ENCODE results near the gene OTULINL. TPM values are rescaled to one million over a fixed set of nuclear protein-coding genes. Genes with fewer than 3 reads are reported as not detected.

OTULINL gene
- total RNA-seq, 6 experiments from 2014 or later, result 9.3 to 25.7 (median 21.7) TPM

DNA sequence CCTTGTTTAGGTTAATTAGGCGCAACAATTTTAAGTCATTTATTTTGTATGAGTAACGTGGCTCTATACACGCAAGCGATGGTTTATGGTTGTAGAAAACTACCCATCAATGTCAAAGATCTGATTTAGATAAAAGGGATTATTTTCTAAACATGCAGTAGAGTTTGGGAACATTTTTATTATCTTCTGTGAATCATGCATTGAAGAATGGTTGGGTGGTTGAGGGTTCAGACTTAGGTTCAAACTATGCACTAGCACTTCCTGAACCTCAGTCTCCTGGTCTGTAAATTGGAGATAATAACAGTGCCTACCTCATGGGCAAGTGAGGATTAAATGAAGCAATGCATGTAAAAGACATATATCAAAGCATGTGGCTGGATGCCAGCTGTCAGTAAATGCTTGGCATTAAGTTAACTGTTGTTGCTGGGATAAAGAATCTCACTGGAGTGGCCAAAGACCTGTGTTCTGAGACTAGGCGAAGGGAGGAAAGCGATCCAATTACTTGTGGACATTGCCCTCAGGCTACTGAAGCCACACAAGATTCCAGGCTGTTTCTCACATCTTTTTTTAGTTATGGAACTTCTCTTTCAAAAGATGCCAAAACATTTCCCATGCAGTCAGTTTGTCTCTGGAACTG, 1.1 kb upstream of the OTULINL start:
- Mint-ChIP-seq H3K4me1 (ENCODE audit: low read depth) (peaks cover 35% of the 10 kb centered on the region), H3K9me3 (peaks cover 7% of the 10 kb centered on the region), H3K27me3 (ENCODE audit: insufficient read depth) (peaks cover 43% of the 10 kb centered on the region), H3K36me3 (ENCODE audit: low read depth) (peaks cover 22% of the 10 kb centered on the region; the same call in 1 of the 2 replicates), H3K27ac (peak overlapping the region; percentile 81), H3K4me3 (peak overlapping the region; percentile 82)
- no peak for TF ChIP-seq CTCF (IDR thresholded peaks at IDR 0.05)
- peak; percentile 92 for DNase-seq

DNA sequence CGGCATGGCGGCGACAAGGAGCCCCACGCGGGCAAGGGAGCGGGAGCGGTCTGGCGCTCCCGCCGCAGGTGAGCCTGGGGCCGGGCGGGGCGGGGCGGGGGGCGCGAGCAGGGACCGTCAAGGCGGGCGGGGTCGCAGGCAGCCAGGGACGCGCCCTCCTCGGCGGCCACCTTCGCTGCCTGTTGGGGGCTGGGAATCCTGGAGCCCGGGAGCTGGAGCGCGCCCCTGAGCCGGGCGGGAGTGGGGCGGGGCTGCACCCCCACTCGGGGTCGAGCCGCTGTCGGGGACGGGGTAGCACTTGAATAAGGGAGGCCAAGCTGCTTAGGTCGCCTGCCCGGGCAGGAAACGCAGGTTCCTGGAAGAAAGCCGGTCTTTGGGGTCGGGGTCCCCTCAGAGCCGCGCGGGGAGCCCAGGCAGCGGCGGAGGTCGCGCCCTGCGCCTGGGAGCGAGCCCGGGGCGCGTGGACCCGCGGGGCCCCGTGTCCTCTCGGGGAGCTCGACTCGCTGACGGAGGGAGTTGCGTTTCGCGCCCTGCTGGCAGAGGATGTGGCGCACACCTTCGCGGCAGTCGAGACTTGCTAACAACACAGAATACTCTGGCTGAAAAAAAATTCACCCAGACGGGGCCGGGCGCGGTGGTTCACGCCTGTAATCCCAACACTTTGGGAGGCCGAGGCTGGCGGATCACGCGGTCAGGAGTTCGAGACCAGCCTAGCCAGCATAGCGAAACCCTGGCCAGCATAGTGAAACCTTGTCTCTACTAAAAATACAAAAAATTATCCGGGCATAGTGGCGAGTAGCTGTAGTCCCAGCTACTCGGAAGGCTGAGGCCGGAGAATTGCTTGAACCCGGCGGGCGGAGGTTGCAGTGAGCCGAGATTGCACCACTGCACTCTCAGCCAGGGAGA, 552 bp downstream of the OTULINL start:
- no peak overlapping the region for H3K27ac Mint-ChIP-seq

DNA sequence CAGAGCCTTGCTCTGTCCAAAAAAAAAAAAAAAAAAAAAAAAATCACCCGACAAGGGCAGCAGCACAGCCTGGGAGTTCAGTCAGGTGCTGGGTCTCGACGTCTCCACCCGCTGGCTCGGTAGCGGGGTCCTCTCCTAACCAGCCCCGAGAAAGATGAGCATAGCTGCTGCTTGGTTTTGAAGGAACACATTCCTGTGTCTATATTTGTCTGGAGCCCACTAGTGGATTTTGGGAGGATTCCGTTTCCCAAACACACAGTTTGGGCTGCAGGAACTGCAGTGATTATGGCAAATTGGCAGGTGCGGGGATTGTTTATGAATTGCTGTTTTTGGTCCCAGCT, 1.2 kb downstream of the OTULINL start:
- TF ChIP-seq CTCF (IDR thresholded peaks at IDR 0.05), result no peak
- no peak overlapping the region for H3K27ac Mint-ChIP-seq
- peaks cover 41% of the 10 kb centered on the region for H3K27me3 Mint-ChIP-seq (ENCODE audit: insufficient read depth)
- peaks cover 35% of the 10 kb centered on the region for H3K4me1 Mint-ChIP-seq (ENCODE audit: low read depth)
- no peak for DNase-seq
- peak overlapping the region; percentile 83 for H3K4me3 Mint-ChIP-seq
- H3K36me3 Mint-ChIP-seq (ENCODE audit: low read depth), result peaks cover 29% of the 10 kb centered on the region; the same call in 1 of the 2 replicates
- H3K9me3 Mint-ChIP-seq, result peaks cover 5% of the 10 kb centered on the region

More for the DNA sequence above, 552 bp downstream of the OTULINL start:
- Mint-ChIP-seq H3K27me3 (ENCODE audit: insufficient read depth) (peaks cover 41% of the 10 kb centered on the region), H3K9me3 (peaks cover 7% of the 10 kb centered on the region), H3K36me3 (ENCODE audit: low read depth) (peaks cover 29% of the 10 kb centered on the region; the same call in 1 of the 2 replicates), H3K4me3 (peak overlapping the region; percentile 83), H3K4me1 (ENCODE audit: low read depth) (peaks cover 35% of the 10 kb centered on the region)
- DNase-seq, result peak; percentile 23
- TF ChIP-seq CTCF (IDR thresholded peaks at IDR 0.05), result peak; percentile 30

DNA sequence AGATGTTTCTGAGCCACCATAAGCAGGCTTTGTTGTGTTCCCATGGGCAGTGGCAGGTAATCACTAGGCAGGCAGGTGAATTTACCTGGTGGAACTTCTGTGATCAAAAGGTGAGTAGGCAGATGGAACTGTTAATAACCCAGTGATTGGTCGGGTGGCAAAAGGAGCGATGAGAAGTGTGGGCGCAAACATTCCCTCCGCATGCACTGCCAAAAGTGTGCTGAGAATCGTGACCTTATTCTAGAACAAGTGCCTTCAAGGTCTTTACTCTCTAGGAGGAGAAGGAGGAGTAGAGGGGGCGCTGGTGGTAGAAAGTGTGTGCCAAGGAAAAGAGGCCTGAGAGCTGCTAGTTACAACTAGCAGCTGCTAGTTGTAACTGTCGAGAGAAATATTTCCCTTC, 3.3 kb downstream of the OTULINL start:
- Mint-ChIP-seq H3K4me3 (no peak overlapping the region), H3K36me3 (ENCODE audit: low read depth) (peaks cover 21% of the 10 kb centered on the region), H3K4me1 (ENCODE audit: low read depth) (peaks cover 36% of the 10 kb centered on the region), H3K27me3 (ENCODE audit: insufficient read depth) (peaks cover 36% of the 10 kb centered on the region), H3K27ac (no peak overlapping the region), H3K9me3 (no peaks in the 10 kb centered on the region; the same call in 1 of the 2 replicates)
- DNase-seq, result no peak
- TF ChIP-seq CTCF (IDR thresholded peaks at IDR 0.05), result no peak

GRCh38 chr5:14587150-14587549, 5.6 kb downstream of the OTULINL start:
- H3K27ac Mint-ChIP-seq, result no peak overlapping the region
- no peak overlapping the region for H3K4me3 Mint-ChIP-seq
- H3K4me1 Mint-ChIP-seq (ENCODE audit: low read depth), result peaks cover 42% of the 10 kb centered on the region
- no peaks in the 10 kb centered on the region; the same call in 1 of the 2 replicates for H3K9me3 Mint-ChIP-seq
- no peak for TF ChIP-seq CTCF (IDR thresholded peaks at IDR 0.05)
- H3K27me3 Mint-ChIP-seq (ENCODE audit: insufficient read depth), result peaks cover 36% of the 10 kb centered on the region
- H3K36me3 Mint-ChIP-seq (ENCODE audit: low read depth), result peaks cover 21% of the 10 kb centered on the region
- no peak for DNase-seq

All from HFFc6 (cell line).